ENCODE data around the gene GSK3A.

The GSK3A gene

GRCh38 chr19:42289556-42290041, 47.2 kb upstream of the GSK3A start:
- peaks cover 47% of the 10 kb centered on the region for H3K36me3 ChIP-seq (replicated peaks; ENCODE audit: low read depth, low read length)

GRCh38 chr19:42288881-42289555, 46.6 kb upstream of the GSK3A start:
- Histone ChIP-seq H2AFZ (ENCODE audit: low read depth, low read length) (no peak overlapping the region), H3K4me2 (ENCODE audit: low read length) (no peak overlapping the region), H3K36me3 (replicated peaks; ENCODE audit: low read depth, low read length) (peaks cover 41% of the 10 kb centered on the region), H3K9me3 (ENCODE audit: insufficient read depth, low read length) (no peaks in the 10 kb centered on the region), H3K4me3 (ENCODE audit: low read length) (no peak overlapping the region), H3K27me3 (ENCODE audit: low read depth, low read length) (no peaks in the 10 kb centered on the region), H3K9ac (ENCODE audit: low read length) (no peak overlapping the region), H4K20me1 (ENCODE audit: insufficient read depth, low read length) (peaks cover 16% of the 10 kb centered on the region), H3K4me1 (ENCODE audit: low read length) (peaks cover 18% of the 10 kb centered on the region), H3K27ac (ENCODE audit: low read length) (no peak overlapping the region), H3K79me2 (ENCODE audit: low read length) (peaks cover 19% of the 10 kb centered on the region)
- TF ChIP-seq EZH2phosphoT487 (IDR thresholded peaks at IDR 0.05; ENCODE audit: low read depth) (no peak), CTCF (IDR thresholded peaks at IDR 0.05; ENCODE audit: low read depth, low read length) (no peak)

More at GRCh38 chr19:42289556-42290041, 47.2 kb upstream of the GSK3A start:
- no peak overlapping the region for H3K27ac ChIP-seq (ENCODE audit: low read length)
- peaks cover 15% of the 10 kb centered on the region for H4K20me1 ChIP-seq (ENCODE audit: insufficient read depth, low read length)
- no peak overlapping the region for H3K9ac ChIP-seq (ENCODE audit: low read length)
- no peak overlapping the region for H2AFZ ChIP-seq (ENCODE audit: low read depth, low read length)
- H3K4me3 ChIP-seq (ENCODE audit: low read length), result no peak overlapping the region
- no peak for TF ChIP-seq EZH2phosphoT487 (IDR thresholded peaks at IDR 0.05; ENCODE audit: low read depth)
- no peak for TF ChIP-seq CTCF (IDR thresholded peaks at IDR 0.05; ENCODE audit: low read depth, low read length)
- no peaks in the 10 kb centered on the region for H3K27me3 ChIP-seq (ENCODE audit: low read depth, low read length)
- peaks cover 18% of the 10 kb centered on the region for H3K4me1 ChIP-seq (ENCODE audit: low read length)
- H3K79me2 ChIP-seq (ENCODE audit: low read length), result peaks cover 17% of the 10 kb centered on the region
- no peaks in the 10 kb centered on the region for H3K9me3 ChIP-seq (ENCODE audit: insufficient read depth, low read length)
- no peak overlapping the region for H3K4me2 ChIP-seq (ENCODE audit: low read length)

GRCh38 chr19:42288387-42288786, 46.0 kb upstream of the GSK3A start:
- Histone ChIP-seq H4K20me1 (ENCODE audit: insufficient read depth, low read length) (peaks cover 16% of the 10 kb centered on the region), H3K4me2 (ENCODE audit: low read length) (no peak overlapping the region), H3K4me3 (ENCODE audit: low read length) (no peak overlapping the region), H3K36me3 (replicated peaks; ENCODE audit: low read depth, low read length) (peaks cover 40% of the 10 kb centered on the region), H3K9me3 (ENCODE audit: insufficient read depth, low read length) (no peaks in the 10 kb centered on the region), H3K9ac (ENCODE audit: low read length) (no peak overlapping the region), H3K4me1 (ENCODE audit: low read length) (peaks cover 18% of the 10 kb centered on the region), H3K27ac (ENCODE audit: low read length) (no peak overlapping the region), H2AFZ (ENCODE audit: low read depth, low read length) (no peak overlapping the region), H3K79me2 (ENCODE audit: low read length) (peaks cover 19% of the 10 kb centered on the region), H3K27me3 (ENCODE audit: low read depth, low read length) (no peaks in the 10 kb centered on the region)
- TF ChIP-seq EZH2phosphoT487 (IDR thresholded peaks at IDR 0.05; ENCODE audit: low read depth), result no peak
- no peak for TF ChIP-seq CTCF (IDR thresholded peaks at IDR 0.05; ENCODE audit: low read depth, low read length)

GRCh38 chr19:42287827-42288107, 45.4 kb upstream of the GSK3A start:
- Histone ChIP-seq H3K36me3 (replicated peaks; ENCODE audit: low read depth, low read length) (peaks cover 40% of the 10 kb centered on the region), H3K4me2 (ENCODE audit: low read length) (no peak overlapping the region)

More at GRCh38 chr19:42287827-42288107, 45.4 kb upstream of the GSK3A start:
- Histone ChIP-seq H3K79me2 (ENCODE audit: low read length) (peaks cover 19% of the 10 kb centered on the region), H3K4me1 (ENCODE audit: low read length) (peaks cover 25% of the 10 kb centered on the region), H3K9ac (ENCODE audit: low read length) (no peak overlapping the region), H3K27me3 (ENCODE audit: low read depth, low read length) (no peaks in the 10 kb centered on the region), H4K20me1 (ENCODE audit: insufficient read depth, low read length) (peaks cover 16% of the 10 kb centered on the region), H2AFZ (ENCODE audit: low read depth, low read length) (no peak overlapping the region), H3K27ac (ENCODE audit: low read length) (no peak overlapping the region), H3K9me3 (ENCODE audit: insufficient read depth, low read length) (no peaks in the 10 kb centered on the region), H3K4me3 (ENCODE audit: low read length) (no peak overlapping the region)
- no peak for TF ChIP-seq CTCF (IDR thresholded peaks at IDR 0.05; ENCODE audit: low read depth, low read length)
- no peak for TF ChIP-seq EZH2phosphoT487 (IDR thresholded peaks at IDR 0.05; ENCODE audit: low read depth)
